ENCODE measurements around the gene SYCE1L. TPM values are rescaled to one million over a fixed set of nuclear protein-coding genes. Genes with fewer than 3 reads are reported as not detected.

SYCE1L gene
- total and polyA plus RNA-seq, 2 donors (not counting 1 experiment from before 2014, with no cell fraction given) = 0.46 to 12.0 TPM

GRCh38 chr16:77169650-77170236, 29.5 kb upstream of the SYCE1L start:
- Histone ChIP-seq H3K9ac (ENCODE audit: low read length) (no peak overlapping the region), H4K20me1 (ENCODE audit: control insufficient read depth, insufficient read depth, low read length, poor library complexity, severe bottlenecking) (no peaks in the 10 kb centered on the region), H3K36me3 (replicated peaks in 1 of 2; ENCODE audit: control extremely low read depth in 1 of 2, control insufficient read depth in 1 of 2, extremely low read depth in 1 of 2, insufficient read depth in 2 of 2, low read length in 1 of 2) (no peaks in the 10 kb centered on the region), H3K4me1 (ENCODE audit: control insufficient read depth in 2 of 2, insufficient read depth in 2 of 2, low read length in 2 of 2) (no peaks in the 10 kb centered on the region), H3K4me2 (replicated peaks; ENCODE audit: low read depth, low read length, poor library complexity, severe bottlenecking) (no peak overlapping the region), H3K4me3 (ENCODE audit: control extremely low read depth in 1 of 5, extremely low read depth in 1 of 5, insufficient read depth in 1 of 5, low read depth in 2 of 5, low read length in 4 of 5) (no peak overlapping the region), H2AFZ (ENCODE audit: insufficient read depth, low read depth, low read length, poor library complexity, severe bottlenecking) (no peak overlapping the region), H3K27me3 (replicated peaks in 1 of 4; ENCODE audit: control extremely low read depth in 1 of 4, control insufficient read depth in 3 of 4, insufficient read depth in 4 of 4, low read length in 3 of 4) (peaks cover 0 to 17% (median 13%) of the 10 kb centered on the region in 4 experiments), H3K79me2 (ENCODE audit: control insufficient read depth, insufficient read depth, low read length) (no peaks in the 10 kb centered on the region), H3K27ac (ENCODE audit: low read length in 2 of 2) (no peak overlapping the region), H3K9me3 (ENCODE audit: control extremely low read depth in 1 of 3, control insufficient read depth in 2 of 3, insufficient read depth in 1 of 3, low read length in 2 of 3) (peaks cover 0 to 4% (median 0%) of the 10 kb centered on the region in 3 donors)
- intact Hi-C loops (cut with micrococcal nuclease) = no loop called here
- ATAC-seq (ENCODE audit: low read depth) (no peak), DNase-seq (peak; percentile 51)
- ChIA-PET CTCF (interaction anchor here (1.0 to 5.4 kb wide), 5 partner anchors 11 to 1971 kb away, joined by 3 to 48 read pairs (median 19); no protein-coding TSS in a partner anchor), POLR2A (no interaction called here)
- H3K9me3 Mint-ChIP-seq (ENCODE audit: insufficient read depth) = no peaks in the 10 kb centered on the region
- H3K27me3 Mint-ChIP-seq = peaks cover 44% of the 10 kb centered on the region
- 0% methylated on average over 1 of the region's 6 CpGs for whole genome bisulfite sequencing (ENCODE audit: insufficient coverage)
- no peak overlapping the region for H3K4me3 Mint-ChIP-seq
- H3K4me1 Mint-ChIP-seq = no peaks in the 10 kb centered on the region
- TF ChIP-seq CTCF (IDR thresholded peaks at IDR 0.05) = peak; percentile 72
- no peak for TF ChIP-seq EZH2 (IDR thresholded peaks at IDR 0.05; ENCODE audit: borderline replicate concordance, insufficient read depth, low read depth, low read length, poor library complexity, severe bottlenecking)
- no peak overlapping the region for H3K27ac Mint-ChIP-seq

DNA sequence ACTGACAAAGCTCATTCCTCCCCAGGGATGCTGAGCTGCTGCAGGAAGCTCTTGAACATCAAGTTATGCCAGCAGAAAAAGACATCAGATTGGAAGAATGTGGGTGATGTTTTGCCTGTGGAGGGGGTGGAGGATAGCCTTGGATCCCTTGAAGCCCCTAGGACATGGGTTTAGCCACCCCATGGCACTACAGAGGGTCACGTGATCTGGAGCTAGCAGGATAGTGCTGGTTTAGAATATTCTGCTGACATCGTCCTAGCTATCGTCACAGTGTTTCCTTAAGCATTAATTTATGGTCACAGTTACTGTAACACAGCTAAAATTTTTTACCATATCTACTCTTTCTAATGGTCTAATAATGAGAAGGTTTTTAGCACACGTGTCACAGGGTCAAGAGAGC, 28.4 kb upstream of the SYCE1L start:
- no peak for ATAC-seq (ENCODE audit: low read depth)
- intact Hi-C loops (cut with micrococcal nuclease) = no loop called here
- peaks cover 54% of the 10 kb centered on the region for H3K27me3 Mint-ChIP-seq
- Histone ChIP-seq H3K4me2 (replicated peaks; ENCODE audit: low read depth, low read length, poor library complexity, severe bottlenecking) (no peak overlapping the region), H4K20me1 (ENCODE audit: control insufficient read depth, insufficient read depth, low read length, poor library complexity, severe bottlenecking) (no peaks in the 10 kb centered on the region), H3K27ac (ENCODE audit: low read length in 2 of 2) (no peak overlapping the region), H3K36me3 (replicated peaks in 1 of 2; ENCODE audit: control extremely low read depth in 1 of 2, control insufficient read depth in 1 of 2, extremely low read depth in 1 of 2, insufficient read depth in 2 of 2, low read length in 1 of 2) (no peaks in the 10 kb centered on the region), H2AFZ (ENCODE audit: insufficient read depth, low read depth, low read length, poor library complexity, severe bottlenecking) (no peak overlapping the region), H3K4me1 (ENCODE audit: control insufficient read depth in 2 of 2, insufficient read depth in 2 of 2, low read length in 2 of 2) (no peaks in the 10 kb centered on the region), H3K9ac (ENCODE audit: low read length) (no peak overlapping the region), H3K4me3 (ENCODE audit: control extremely low read depth in 1 of 5, extremely low read depth in 1 of 5, insufficient read depth in 1 of 5, low read depth in 2 of 5, low read length in 4 of 5) (no peak overlapping the region), H3K9me3 (ENCODE audit: control extremely low read depth in 1 of 3, control insufficient read depth in 2 of 3, insufficient read depth in 1 of 3, low read length in 2 of 3) (peaks cover 0 to 4% (median 0%) of the 10 kb centered on the region in 3 donors), H3K79me2 (ENCODE audit: control insufficient read depth, insufficient read depth, low read length) (no peaks in the 10 kb centered on the region), H3K27me3 (replicated peaks in 1 of 4; ENCODE audit: control extremely low read depth in 1 of 4, control insufficient read depth in 3 of 4, insufficient read depth in 4 of 4, low read length in 3 of 4) (peaks cover 0 to 18% (median 13%) of the 10 kb centered on the region in 4 experiments)
- 100% methylated on average over 1 of the region's 4 CpGs for WGBS (ENCODE audit: insufficient coverage)
- H3K4me1 Mint-ChIP-seq = no peaks in the 10 kb centered on the region
- ChIA-PET CTCF (interaction anchor here (0.6 to 5.4 kb wide), 23 partner anchors 8 to 1972 kb away, joined by 3 to 48 read pairs (median 4); partner anchors contain the start of genes CPHXL2 and MON1B), POLR2A (no interaction called here)
- H3K9me3 Mint-ChIP-seq (ENCODE audit: insufficient read depth) = no peaks in the 10 kb centered on the region
- no peak for TF ChIP-seq EZH2 (IDR thresholded peaks at IDR 0.05; ENCODE audit: borderline replicate concordance, insufficient read depth, low read depth, low read length, poor library complexity, severe bottlenecking)
- no peak for TF ChIP-seq CTCF (IDR thresholded peaks at IDR 0.05)
- DNase-seq = no peak
- no peak overlapping the region for H3K27ac Mint-ChIP-seq
- no peak overlapping the region for H3K4me3 Mint-ChIP-seq
